ENCODE data around the gene PRKAR1A.

PRKAR1A gene

DNA sequence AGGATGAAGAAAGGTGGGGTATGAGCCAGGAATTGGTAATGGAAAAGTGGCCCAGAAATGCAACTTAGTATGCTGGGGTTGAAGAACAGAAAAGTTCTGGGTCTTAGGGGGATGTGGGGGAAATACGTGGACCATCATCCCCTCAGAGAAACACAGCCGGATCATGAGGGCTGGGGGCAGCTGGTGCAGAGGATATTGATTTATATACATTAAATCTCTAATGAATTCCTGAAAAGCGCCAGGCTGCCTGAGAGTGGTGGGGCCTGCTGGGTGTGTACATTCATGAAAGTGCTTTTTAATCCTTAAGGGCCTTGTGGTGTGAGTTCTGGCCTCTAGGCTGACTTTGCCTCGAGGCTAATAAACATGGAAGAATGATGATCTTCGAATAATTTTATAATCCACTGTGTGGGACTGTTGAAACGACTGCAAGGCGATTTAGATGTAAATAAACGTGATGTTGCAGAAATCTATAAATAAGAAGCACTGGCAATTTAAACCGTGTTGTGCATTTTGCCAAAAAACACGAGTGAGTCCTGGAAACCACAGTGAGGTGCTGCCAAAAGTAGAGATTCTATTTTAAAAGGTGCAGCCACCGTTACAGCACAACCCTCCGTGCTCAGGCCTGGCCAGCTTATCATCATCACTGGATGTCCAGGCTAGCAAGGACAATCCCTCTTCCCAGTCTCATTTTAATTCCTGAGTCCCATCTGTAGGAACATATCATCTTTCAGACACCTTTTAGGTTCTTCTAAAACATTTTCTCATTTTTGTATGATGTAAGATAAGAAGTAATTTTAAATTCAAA lies 32.1 kb downstream of the PRKAR1A start:
- DNase-seq: no peak

DNA sequence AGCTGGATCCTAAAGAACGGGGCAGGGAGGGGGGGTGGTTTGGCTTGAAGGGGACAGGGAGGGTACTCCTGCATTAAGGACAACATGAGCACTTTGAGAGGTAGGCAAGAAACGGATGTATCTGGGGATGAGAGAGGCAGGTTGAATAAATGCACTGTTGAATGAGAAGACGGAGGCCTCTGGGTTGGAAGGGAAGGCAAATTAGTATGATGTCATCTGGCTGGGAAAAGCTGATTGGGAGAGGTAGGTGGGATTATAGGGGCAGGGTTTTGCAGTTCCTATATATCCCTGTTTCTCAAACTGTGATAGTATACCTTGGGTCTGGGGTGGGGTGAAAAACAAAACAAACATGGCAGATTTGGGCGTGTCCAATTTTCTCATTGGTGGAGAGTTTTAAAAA lies 44.3 kb downstream of the PRKAR1A start:
- no peak for DNase-seq

DNA sequence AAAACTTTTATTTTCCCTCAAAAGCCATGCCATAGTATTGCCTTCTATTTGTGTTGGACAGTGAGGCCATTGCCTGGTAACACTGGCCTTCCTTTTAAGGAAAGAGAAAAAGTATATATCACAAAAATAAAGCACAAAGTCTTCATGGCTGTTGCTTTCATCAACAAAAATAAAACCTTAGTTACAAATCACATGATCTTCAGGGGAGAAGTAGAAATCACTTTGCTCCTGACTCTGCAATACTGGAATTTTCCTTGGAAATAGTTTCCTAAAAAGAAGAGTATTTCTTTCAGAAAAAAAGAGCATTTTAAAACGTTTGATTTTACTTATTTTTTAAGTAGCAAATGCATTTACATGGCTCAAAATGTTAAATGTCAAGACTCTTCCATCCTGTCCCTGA lies 47.1 kb downstream of the PRKAR1A start:
- no peak for DNase-seq

DNA sequence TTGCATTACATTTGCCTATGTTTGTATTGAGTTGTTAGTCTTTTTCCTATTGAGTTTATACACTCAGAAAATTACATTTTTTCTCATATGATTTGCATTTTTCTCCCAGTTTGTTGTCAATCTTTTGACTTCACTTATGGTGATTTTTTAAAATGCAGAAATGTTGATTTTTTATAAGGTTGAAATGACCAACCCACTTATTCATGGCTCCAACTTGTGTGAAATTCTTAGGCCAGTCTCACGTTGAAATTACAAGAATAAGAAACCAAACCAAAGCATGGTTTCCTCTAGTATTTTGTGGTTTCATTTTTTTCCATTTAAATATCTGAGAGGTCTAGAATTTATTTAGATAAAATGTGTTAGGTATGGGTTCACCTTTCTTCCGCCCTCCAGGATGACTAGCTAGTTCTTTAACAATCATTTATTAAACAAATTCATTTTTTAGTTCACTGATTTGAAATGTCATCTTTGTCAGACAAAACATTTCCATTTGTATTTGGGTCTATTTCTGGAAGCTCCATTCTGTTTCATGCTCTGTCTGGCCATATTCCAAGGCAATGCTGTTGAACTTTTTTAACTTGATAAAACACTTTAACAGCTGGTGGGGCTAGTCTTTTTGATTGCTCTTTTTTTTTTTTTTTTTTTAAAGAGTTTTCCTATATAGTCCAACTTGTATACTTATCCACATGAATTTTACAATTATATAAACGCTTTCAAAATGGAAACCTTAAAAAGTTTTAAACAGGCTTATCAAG lies 48.9 kb downstream of the PRKAR1A start:
- no peak for DNase-seq

- DNase-seq: no peak
These were observed 50.5 kb downstream of the PRKAR1A start for GRCh38 chr17:68562736-68563135.

DNA sequence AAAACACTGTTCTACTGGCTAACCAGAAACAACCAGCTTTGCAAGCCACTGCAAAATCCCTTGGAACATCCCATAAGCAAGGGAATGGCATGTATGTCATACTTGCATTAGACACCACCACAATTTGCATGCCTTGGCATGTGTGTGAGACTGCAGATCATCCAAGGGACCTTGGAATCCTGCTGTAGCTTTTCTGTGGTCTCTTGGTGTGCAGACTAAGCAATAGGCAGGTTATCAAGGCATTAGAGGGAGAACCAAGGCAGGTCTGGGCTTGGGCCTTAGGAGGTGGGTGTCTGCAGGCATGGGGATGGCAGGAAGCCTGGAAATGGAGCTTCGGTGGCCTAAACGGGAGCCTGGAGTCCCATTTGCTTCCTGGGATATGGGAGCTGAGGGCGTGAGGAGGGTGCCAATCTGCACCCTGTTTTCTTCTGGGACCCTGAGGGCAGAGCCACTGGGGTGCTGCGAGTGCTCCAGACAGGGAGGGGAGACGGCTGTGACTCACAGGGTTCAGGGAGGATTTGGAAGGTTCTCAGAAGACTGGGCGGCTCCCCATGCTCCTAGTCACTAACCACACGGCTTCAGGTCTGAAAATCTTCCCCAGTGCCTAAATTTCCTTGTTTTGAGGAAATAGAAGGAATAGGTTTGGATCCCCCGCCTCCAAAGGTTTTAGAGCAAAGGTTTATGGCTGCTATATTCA lies 52.3 kb downstream of the PRKAR1A start:
- DNase-seq: no peak

DNA sequence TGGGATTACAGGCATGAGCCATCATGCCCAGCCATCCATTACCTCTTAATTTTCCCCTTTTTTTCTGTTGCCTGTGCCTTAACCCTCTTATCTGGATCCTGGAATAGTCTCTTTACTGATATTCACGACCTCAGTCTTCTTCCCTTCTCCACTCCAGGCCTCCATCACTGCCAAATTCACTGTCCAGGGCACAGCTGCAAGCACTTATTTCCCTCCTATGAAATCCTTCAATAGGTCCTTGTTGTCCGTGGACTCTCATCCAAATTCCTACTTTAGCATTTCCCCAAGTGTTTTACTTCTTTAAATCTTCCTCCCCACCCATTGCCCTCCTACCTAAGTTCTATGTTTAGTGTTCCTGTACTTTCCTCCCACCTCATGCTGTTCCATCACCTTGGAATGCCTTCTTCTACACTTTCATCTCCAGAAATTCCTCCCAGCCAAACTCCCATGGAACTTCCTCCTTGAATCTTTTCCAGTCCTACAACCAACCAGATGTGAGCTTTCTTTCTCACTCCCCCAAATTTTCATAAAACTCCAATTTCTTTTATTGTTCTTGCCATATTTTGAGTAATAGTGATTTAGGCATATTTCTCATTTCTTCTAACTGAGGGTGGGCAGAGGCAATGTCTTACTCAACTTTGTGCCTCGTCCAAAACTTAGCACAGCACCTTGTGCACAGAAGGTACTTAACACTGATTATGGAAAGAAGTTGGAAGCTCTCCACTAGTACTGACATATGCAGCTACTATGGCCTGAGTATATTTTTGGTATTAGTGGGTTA lies 53.6 kb downstream of the PRKAR1A start:
- DNase-seq: no peak

DNA sequence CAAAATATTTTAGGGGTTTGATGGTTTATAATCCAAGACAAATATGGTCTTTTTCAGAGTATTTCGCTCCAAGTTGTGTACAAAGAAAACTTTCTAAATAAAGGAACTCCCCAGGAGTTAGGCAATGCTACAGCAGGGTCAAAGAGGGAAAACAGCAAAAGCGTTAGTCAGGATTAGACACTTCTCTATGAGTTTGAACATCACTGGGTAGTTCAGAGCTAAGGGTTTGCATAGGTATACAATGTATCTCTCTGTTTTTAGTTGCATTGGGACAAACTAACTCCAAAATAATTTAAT lies 54.2 kb downstream of the PRKAR1A start:
- DNase-seq: no peak

- DNase-seq: no peak
These were observed 54.8 kb downstream of the PRKAR1A start for GRCh38 chr17:68567035-68567434.

- no peak for DNase-seq
These were observed 55.4 kb downstream of the PRKAR1A start for GRCh38 chr17:68567581-68567980.

DNA sequence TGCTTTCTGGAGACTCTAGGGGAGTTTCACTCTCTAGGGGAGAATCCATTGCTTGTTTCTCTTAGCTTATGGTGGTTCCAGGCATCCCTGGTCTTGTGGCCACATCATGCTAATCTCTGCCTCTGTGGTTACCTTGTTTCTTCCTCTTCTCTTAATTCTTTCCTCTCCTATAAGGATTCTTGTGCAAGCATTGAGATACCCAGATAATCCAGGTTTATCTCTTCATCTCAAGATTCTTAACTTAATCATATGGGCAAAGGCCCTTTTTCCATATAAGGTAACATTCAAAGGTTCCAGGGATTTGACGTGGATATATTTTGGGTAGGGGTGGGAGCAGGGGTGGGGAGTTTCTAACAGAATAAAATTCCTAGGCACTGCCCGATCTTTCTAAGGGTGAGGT lies 56.4 kb downstream of the PRKAR1A start:
- DNase-seq: no peak

DNA sequence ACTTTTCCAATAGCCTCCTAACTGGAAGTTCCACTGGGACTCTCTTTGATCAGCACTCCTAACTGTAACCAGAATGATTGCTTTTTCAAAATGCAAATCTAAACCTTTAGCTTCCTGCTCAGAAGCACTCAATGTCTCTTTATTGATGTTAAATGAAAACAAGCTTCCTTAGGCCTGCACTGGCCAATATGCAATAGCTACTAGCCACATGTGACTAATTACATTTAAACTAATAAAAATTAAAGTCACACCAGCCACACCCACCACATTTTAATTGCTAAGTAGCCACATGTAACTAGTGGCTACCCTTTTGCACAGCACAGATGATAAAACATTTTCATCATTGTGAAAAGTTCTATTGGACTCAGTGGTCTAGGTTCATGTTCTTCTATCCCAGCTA lies 57.1 kb downstream of the PRKAR1A start:
- DNase-seq: no peak

DNA sequence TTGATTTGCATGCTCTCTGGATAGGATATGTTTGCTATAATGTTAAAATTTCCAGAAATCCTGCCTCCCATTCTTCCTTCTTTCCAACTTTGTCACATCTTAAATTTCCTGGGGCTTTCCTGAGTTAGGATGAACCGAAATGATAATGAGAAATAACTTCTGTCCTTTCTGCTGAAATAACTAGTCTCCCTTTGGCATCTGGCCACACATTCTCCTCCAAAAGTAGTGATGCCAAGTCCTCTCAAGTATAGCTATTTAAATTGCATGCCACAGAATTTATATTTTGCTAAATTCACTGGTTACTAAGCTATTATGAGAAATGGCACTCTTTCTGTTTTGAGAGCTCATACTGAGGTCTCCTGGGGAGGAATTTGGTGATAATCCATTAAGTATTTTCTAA lies 58.3 kb downstream of the PRKAR1A start:
- no peak for DNase-seq

- DNase-seq: no peak
These were observed 60.1 kb downstream of the PRKAR1A start for GRCh38 chr17:68572138-68572842.

GRCh38 chr17:68573338-68573737 lies 61.1 kb downstream of the PRKAR1A start:
- DNase-seq: no peak

DNA sequence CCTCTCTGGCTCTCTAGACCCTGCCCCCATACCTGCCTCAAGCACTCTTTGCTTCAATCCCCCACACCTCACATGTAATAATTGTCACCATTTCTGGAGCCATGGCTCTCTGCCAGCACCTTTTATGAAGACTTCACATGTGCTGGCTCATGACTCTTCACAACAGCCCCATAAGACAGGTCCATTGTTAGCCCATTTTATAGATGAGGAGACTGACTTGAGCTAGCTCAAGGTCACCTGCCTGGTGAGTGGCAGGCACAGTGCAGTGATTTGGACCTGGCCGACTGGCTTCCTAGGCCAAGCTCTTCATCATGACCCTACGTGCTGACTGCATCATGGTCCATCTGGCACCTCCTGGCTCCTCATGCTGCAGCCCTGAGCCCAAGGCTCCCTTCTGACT lies 63.9 kb downstream of the PRKAR1A start:
- DNase-seq: no peak

DNA sequence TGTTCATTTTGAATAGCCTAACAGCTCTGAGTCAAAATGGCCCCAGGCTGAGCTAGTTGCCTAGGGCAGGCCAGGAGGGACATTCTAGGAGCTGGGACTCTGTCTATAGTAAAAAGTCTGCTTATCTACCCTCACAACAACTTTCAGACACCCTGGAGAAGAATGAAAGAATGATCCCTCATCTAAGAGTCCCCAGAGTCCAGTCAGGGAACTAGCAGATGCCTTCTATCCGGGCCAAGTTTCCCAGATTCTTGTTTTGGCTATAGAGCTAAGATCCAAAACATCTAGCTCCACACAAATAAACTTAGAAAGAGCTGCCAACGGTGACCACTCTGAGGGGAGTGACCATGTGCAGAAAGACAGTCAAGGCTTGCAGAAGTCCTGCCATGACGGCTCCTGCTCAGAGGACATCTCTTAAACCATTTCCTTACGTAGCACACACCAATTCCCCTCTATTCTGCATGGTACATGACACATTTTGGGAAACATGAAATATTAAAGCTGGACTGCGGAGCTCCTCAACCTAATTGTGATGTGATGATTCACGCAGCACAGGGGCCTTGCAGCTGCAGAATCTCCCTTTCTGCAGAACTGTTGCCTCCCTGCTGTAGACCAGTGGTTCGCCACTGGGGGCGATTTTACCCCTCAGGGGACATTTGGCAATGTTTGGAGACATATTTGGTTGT lies 64.7 kb downstream of the PRKAR1A start:
- no peak for DNase-seq

GRCh38 chr17:68577497-68577821 lies 65.2 kb downstream of the PRKAR1A start:
- no peak for DNase-seq

DNA sequence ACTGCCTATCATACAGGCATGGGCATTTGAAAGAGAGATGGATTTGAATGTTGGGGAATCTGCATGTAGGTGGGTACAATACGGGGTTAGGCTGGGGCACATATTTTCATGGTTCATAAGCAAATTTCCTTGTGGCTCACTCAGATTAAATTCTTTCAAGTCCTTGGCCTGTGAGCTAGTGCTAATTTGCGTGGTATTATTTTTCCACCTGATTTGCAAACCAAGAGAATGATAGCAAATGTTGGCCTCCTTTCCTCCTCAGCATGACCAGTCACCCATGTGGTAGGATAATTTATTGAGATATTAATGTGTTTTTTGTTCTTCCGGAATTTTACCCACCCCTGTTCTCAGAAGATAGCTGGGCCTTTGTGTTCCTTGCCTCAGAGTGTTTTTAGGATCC lies 66.0 kb downstream of the PRKAR1A start:
- DNase-seq: no peak

DNA sequence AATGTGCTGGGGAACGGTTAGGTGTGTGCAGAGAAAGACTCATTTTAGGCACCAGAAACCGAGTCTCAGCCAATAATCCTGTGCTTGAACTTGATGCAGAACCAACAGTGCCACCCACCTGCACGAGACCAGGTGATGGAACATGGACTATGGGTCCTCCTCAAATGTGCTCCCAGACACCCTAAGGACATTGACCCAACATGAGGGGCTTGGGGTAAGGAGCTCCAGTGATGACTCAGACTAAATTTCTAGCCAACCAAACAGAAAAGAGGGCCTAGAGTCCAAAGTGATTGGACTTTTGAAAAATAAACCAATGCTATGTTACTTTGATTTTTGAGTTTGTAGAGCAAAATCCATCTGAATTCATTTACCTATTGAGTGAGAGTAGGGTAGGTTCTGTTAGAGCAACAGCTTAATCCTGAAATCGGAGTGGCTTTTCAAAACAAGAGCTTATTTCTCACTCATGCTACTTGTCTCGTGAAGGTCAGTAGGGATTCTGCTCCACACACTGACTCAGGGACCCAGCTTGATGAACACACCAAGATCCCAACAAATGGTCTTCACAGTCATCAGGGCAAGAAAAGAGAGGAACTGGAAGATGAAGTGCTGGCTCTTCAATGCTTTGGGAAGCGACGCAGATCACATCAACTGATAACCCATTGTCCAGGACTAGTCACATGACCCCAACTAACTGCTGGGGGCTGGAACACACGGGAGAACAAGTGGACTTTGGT lies 67.1 kb downstream of the PRKAR1A start:
- no peak for DNase-seq

GRCh38 chr17:68580236-68580770 lies 68.1 kb downstream of the PRKAR1A start:
- DNase-seq: no peak
